ENCODE data around the gene NUDT4. TPM values are rescaled to one million over a fixed set of nuclear protein-coding genes. Genes with fewer than 3 reads are reported as not detected.
A peak's percentile ranks its signal among the peaks of the same experiment; 100 is the strongest.

NUDT4 gene
- total and polyA plus RNA-seq, 9 of the 15 experiments (the other 6 are each of a cell fraction or from before 2014, with no cell fraction given): 38.1 to 164 (median 99.2) TPM

DNA sequence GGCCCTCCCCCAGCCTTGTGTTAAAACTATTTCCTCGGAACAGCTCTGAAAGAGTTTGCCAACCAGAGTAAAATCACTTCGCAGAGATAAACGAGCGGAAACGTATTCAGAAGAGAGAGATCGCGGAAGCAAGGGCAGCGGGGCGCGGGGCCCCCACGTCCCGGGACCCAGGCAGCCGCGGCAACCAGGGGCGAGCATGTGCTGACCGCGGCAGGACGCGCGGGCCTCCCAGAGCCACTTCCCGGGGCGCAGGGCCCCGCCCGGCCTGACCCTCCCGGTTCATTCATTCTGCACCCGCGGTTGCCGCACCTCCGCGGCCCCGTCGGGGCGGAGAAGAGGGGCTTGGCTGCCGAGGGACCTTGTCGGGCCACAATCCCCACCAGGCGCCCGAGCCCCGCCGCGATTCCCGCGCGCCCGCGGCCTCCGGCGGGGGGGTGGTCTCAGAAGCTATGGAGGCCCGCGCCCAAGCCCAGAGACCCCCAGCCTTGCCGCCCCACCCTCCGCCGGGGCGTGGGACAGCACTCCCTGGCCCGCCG, 63.4 kb downstream of the NUDT4 start (continued):
- TF ChIP-seq, protein P1, sequence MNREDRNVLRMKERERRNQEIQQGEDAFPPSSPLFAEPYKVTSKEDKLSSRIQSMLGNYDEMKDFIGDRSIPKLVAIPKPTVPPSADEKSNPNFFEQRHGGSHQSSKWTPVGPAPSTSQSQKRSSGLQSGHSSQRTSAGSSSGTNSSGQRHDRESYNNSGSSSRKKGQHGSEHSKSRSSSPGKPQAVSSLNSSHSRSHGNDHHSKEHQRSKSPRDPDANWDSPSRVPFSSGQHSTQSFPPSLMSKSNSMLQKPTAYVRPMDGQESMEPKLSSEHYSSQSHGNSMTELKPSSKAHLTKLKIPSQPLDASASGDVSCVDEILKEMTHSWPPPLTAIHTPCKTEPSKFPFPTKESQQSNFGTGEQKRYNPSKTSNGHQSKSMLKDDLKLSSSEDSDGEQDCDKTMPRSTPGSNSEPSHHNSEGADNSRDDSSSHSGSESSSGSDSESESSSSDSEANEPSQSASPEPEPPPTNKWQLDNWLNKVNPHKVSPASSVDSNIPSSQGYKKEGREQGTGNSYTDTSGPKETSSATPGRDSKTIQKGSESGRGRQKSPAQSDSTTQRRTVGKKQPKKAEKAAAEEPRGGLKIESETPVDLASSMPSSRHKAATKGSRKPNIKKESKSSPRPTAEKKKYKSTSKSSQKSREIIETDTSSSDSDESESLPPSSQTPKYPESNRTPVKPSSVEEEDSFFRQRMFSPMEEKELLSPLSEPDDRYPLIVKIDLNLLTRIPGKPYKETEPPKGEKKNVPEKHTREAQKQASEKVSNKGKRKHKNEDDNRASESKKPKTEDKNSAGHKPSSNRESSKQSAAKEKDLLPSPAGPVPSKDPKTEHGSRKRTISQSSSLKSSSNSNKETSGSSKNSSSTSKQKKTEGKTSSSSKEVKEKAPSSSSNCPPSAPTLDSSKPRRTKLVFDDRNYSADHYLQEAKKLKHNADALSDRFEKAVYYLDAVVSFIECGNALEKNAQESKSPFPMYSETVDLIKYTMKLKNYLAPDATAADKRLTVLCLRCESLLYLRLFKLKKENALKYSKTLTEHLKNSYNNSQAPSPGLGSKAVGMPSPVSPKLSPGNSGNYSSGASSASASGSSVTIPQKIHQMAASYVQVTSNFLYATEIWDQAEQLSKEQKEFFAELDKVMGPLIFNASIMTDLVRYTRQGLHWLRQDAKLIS (CRISPR knock-in tag; IDR thresholded peaks at IDR 0.05): 0 out of 2 replicates have a peak, but pooled peaks have one; percentile 16
- TF ChIP-seq MXI1 (IDR thresholded peaks at IDR 0.05; ENCODE audit: low read depth, low read length) (no peak), ELF1 (tag; IDR thresholded peaks at IDR 0.05) (no peak), ZNF445 (CRISPR knock-in tag; IDR thresholded peaks at IDR 0.05; ENCODE audit: low read depth) (no peak), RB1 (IDR thresholded peaks at IDR 0.05; ENCODE audit: low read depth) (no peak; the same call in 1 of the 2 replicates), CREB1 (IDR thresholded peaks at IDR 0.05) (no peak), CREB1 (CRISPR knock-in tag; IDR thresholded peaks at IDR 0.05) (0 out of 2 replicates have a peak, but pooled peaks have one; percentile 23), TEAD2 (tag; IDR thresholded peaks at IDR 0.05) (no peak), ZNF830 (CRISPR knock-in tag; IDR thresholded peaks at IDR 0.05) (no peak), NRF1 (conservative IDR thresholded peaks at IDR 0.05 in 1 of 2, IDR thresholded peaks at IDR 0.05 in 1 of 2) (peak; percentile 42 to 45; a peak in 2 of 4 replicates), CEBPG (CRISPR knock-in tag; IDR thresholded peaks at IDR 0.05) (no peak), CEBPG (tag; conservative IDR thresholded peaks at IDR 0.05 in 1 of 2, IDR thresholded peaks at IDR 0.05 in 1 of 2) (no peak), DNMT1 (IDR thresholded peaks at IDR 0.05) (no peak), SMAD4 (CRISPR knock-in tag; conservative IDR thresholded peaks at IDR 0.05) (no peak)
- TF ChIP-seq, protein P2, sequence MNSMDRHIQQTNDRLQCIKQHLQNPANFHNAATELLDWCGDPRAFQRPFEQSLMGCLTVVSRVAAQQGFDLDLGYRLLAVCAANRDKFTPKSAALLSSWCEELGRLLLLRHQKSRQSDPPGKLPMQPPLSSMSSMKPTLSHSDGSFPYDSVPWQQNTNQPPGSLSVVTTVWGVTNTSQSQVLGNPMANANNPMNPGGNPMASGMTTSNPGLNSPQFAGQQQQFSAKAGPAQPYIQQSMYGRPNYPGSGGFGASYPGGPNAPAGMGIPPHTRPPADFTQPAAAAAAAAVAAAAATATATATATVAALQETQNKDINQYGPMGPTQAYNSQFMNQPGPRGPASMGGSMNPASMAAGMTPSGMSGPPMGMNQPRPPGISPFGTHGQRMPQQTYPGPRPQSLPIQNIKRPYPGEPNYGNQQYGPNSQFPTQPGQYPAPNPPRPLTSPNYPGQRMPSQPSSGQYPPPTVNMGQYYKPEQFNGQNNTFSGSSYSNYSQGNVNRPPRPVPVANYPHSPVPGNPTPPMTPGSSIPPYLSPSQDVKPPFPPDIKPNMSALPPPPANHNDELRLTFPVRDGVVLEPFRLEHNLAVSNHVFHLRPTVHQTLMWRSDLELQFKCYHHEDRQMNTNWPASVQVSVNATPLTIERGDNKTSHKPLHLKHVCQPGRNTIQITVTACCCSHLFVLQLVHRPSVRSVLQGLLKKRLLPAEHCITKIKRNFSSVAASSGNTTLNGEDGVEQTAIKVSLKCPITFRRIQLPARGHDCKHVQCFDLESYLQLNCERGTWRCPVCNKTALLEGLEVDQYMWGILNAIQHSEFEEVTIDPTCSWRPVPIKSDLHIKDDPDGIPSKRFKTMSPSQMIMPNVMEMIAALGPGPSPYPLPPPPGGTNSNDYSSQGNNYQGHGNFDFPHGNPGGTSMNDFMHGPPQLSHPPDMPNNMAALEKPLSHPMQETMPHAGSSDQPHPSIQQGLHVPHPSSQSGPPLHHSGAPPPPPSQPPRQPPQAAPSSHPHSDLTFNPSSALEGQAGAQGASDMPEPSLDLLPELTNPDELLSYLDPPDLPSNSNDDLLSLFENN (IDR thresholded peaks at IDR 0.05; ENCODE audit: low read depth in 2 of 2, low read length in 2 of 2): no peak
- TF ChIP-seq, protein P3, sequence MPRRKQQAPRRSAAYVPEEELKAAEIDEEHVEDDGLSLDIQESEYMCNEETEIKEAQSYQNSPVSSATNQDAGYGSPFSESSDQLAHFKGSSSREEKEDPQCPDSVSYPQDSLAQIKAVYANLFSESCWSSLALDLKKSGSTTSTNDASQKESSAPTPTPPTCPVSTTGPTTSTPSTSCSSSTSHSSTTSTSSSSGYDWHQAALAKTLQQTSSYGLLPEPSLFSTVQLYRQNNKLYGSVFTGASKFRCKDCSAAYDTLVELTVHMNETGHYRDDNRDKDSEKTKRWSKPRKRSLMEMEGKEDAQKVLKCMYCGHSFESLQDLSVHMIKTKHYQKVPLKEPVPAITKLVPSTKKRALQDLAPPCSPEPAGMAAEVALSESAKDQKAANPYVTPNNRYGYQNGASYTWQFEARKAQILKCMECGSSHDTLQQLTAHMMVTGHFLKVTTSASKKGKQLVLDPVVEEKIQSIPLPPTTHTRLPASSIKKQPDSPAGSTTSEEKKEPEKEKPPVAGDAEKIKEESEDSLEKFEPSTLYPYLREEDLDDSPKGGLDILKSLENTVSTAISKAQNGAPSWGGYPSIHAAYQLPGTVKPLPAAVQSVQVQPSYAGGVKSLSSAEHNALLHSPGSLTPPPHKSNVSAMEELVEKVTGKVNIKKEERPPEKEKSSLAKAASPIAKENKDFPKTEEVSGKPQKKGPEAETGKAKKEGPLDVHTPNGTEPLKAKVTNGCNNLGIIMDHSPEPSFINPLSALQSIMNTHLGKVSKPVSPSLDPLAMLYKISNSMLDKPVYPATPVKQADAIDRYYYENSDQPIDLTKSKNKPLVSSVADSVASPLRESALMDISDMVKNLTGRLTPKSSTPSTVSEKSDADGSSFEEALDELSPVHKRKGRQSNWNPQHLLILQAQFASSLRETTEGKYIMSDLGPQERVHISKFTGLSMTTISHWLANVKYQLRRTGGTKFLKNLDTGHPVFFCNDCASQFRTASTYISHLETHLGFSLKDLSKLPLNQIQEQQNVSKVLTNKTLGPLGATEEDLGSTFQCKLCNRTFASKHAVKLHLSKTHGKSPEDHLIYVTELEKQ (CRISPR knock-in tag; IDR thresholded peaks at IDR 0.05): no peak
